Activated CD4-positive, CD25-positive, alpha-beta regulatory T cell treated with anti-CD3 and anti-CD28 coated beads, Interleukin-2, amount 50 U/mL, for 72 hours (primary cell): ENCODE results near the gene MRPS16.

ENCODE experiments used
- DNase-seq: peaks from one replicate; pipeline ENCODE4 v3.0.0; 2021

The MRPS16 gene

GRCh38 chr10:73238990-73239566 is 13.4 kb downstream of the MRPS16 start:
- DNase-seq, result no peak

- DNase-seq, result no peak
Observed at GRCh38 chr10:73234695-73235094, 17.7 kb downstream of the MRPS16 start.

- DNase-seq, result no peak
Observed at GRCh38 chr10:73233883-73234282, 18.6 kb downstream of the MRPS16 start.

- DNase-seq, result no peak
Observed at GRCh38 chr10:73232887-73233286, 19.6 kb downstream of the MRPS16 start.

- DNase-seq, result no peak
Observed at GRCh38 chr10:73229567-73229966, 22.9 kb downstream of the MRPS16 start.

GRCh38 chr10:73228247-73228646 is 24.2 kb downstream of the MRPS16 start:
- DNase-seq, result no peak

GRCh38 chr10:73226663-73227062 is 25.8 kb downstream of the MRPS16 start:
- DNase-seq, result no peak

- DNase-seq, result no peak
Observed at GRCh38 chr10:73225518-73225917, 26.9 kb downstream of the MRPS16 start.

GRCh38 chr10:73220989-73221388 is 31.5 kb downstream of the MRPS16 start:
- no peak for DNase-seq

- no peak for DNase-seq
Observed at GRCh38 chr10:73219384-73219783, 33.1 kb downstream of the MRPS16 start.

GRCh38 chr10:73218431-73219191 is 33.8 kb downstream of the MRPS16 start:
- no peak for DNase-seq

- no peak for DNase-seq
Observed at GRCh38 chr10:73217628-73218027, 34.8 kb downstream of the MRPS16 start.

GRCh38 chr10:73215749-73216148 is 36.7 kb downstream of the MRPS16 start:
- no peak for DNase-seq

GRCh38 chr10:73211106-73211811 is 41.2 kb downstream of the MRPS16 start:
- DNase-seq, result no peak

GRCh38 chr10:73210395-73211105 is 41.9 kb downstream of the MRPS16 start:
- no peak for DNase-seq

- DNase-seq, result no peak
Observed at GRCh38 chr10:73209705-73210104, 42.7 kb downstream of the MRPS16 start.

- no peak for DNase-seq
Observed at GRCh38 chr10:73207883-73208282, 44.6 kb downstream of the MRPS16 start.

GRCh38 chr10:73206385-73206784 is 46.1 kb downstream of the MRPS16 start:
- no peak for DNase-seq

GRCh38 chr10:73205890-73206289 is 46.6 kb downstream of the MRPS16 start:
- DNase-seq, result no peak

- no peak for DNase-seq
Observed at GRCh38 chr10:73205081-73205480, 47.4 kb downstream of the MRPS16 start.
